ENCODE results near the gene MYEF2. TPM values are rescaled to one million over a fixed set of nuclear protein-coding genes. Genes with fewer than 3 reads are reported as not detected.

MYEF2 gene
- total RNA-seq, 2 donors from 2014 or later, result 8.9 to 16.4 TPM

GRCh38 chr15:48177383-48177765 lies 721 bp downstream of the MYEF2 start:
- H3K27ac Mint-ChIP-seq, result peak overlapping the region; percentile 70 to 77
- DNase-seq (ENCODE audit: low spot score), result no peak

GRCh38 chr15:48176957-48177356 lies 1.1 kb downstream of the MYEF2 start:
- peak overlapping the region; percentile 91 for H3K4me3 Mint-ChIP-seq
- ATAC-seq (no peak), DNase-seq (ENCODE audit: low spot score) (no peak)
- no peaks in the 10 kb centered on the region for H3K9me3 Mint-ChIP-seq
- peaks cover 11 to 12% of the 10 kb centered on the region in 2 donors for H3K27me3 Mint-ChIP-seq
- peak overlapping the region; percentile 70 to 77 for H3K27ac Mint-ChIP-seq
- peaks cover 9 to 10% of the 10 kb centered on the region in 2 donors for H3K4me1 Mint-ChIP-seq (ENCODE audit: low read depth in 2 of 2)
- H3K36me3 Mint-ChIP-seq, result no peaks in the 10 kb centered on the region

More at GRCh38 chr15:48177383-48177765, 721 bp downstream of the MYEF2 start:
- Mint-ChIP-seq H3K4me3 (peak overlapping the region; percentile 91), H3K9me3 (no peaks in the 10 kb centered on the region), H3K36me3 (no peaks in the 10 kb centered on the region), H3K4me1 (ENCODE audit: low read depth in 2 of 2) (peaks cover 9 to 10% of the 10 kb centered on the region in 2 donors), H3K27me3 (peaks cover 14 to 16% of the 10 kb centered on the region in 2 donors)
- peak; percentile 67 to 76 for ATAC-seq

- H3K36me3 Mint-ChIP-seq, result no peaks in the 10 kb centered on the region
- no peak for ATAC-seq
- no peak overlapping the region for H3K4me3 Mint-ChIP-seq
- H3K4me1 Mint-ChIP-seq (ENCODE audit: low read depth in 2 of 2), result peaks cover 9 to 10% of the 10 kb centered on the region in 2 donors
- no peaks in the 10 kb centered on the region for H3K9me3 Mint-ChIP-seq
- no peak overlapping the region for H3K27ac Mint-ChIP-seq
- H3K27me3 Mint-ChIP-seq, result peaks cover 8 to 10% of the 10 kb centered on the region in 2 donors
- no peak for DNase-seq (ENCODE audit: low spot score)
These were observed 2.0 kb downstream of the MYEF2 start for GRCh38 chr15:48176112-48176511.

- ATAC-seq (no peak), DNase-seq (ENCODE audit: low spot score) (no peak)
- Mint-ChIP-seq H3K27me3 (peaks cover 8% of the 10 kb centered on the region in 2 donors), H3K27ac (no peak overlapping the region), H3K36me3 (no peaks in the 10 kb centered on the region), H3K4me3 (no peak overlapping the region), H3K4me1 (ENCODE audit: low read depth in 2 of 2) (peaks cover 9 to 10% of the 10 kb centered on the region in 2 donors), H3K9me3 (no peaks in the 10 kb centered on the region)
These were observed 3.0 kb downstream of the MYEF2 start for GRCh38 chr15:48175126-48175525.

GRCh38 chr15:48170981-48171380 lies 7.1 kb downstream of the MYEF2 start:
- Mint-ChIP-seq H3K27ac (no peak overlapping the region), H3K36me3 (no peaks in the 10 kb centered on the region), H3K4me1 (ENCODE audit: low read depth in 2 of 2) (no peaks in the 10 kb centered on the region), H3K4me3 (no peak overlapping the region), H3K27me3 (no peaks in the 10 kb centered on the region), H3K9me3 (no peaks in the 10 kb centered on the region)
- DNase-seq (ENCODE audit: low spot score) (no peak), ATAC-seq (no peak)

GRCh38 chr15:48168616-48169015 lies 9.5 kb downstream of the MYEF2 start:
- Mint-ChIP-seq H3K27ac (no peak overlapping the region), H3K27me3 (no peaks in the 10 kb centered on the region), H3K4me1 (ENCODE audit: low read depth in 2 of 2) (no peaks in the 10 kb centered on the region), H3K4me3 (no peak overlapping the region), H3K36me3 (no peaks in the 10 kb centered on the region), H3K9me3 (no peaks in the 10 kb centered on the region)
- ATAC-seq (no peak), DNase-seq (ENCODE audit: low spot score) (no peak)

GRCh38 chr15:48153526-48153925 lies 24.6 kb downstream of the MYEF2 start:
- Mint-ChIP-seq H3K9me3 (no peaks in the 10 kb centered on the region), H3K27ac (no peak overlapping the region), H3K4me1 (ENCODE audit: low read depth in 2 of 2) (no peaks in the 10 kb centered on the region), H3K4me3 (no peak overlapping the region), H3K27me3 (no peaks in the 10 kb centered on the region), H3K36me3 (peaks cover 7% of the 10 kb centered on the region)
- DNase-seq (ENCODE audit: low spot score) (no peak), ATAC-seq (no peak)

- Mint-ChIP-seq H3K27me3 (no peaks in the 10 kb centered on the region), H3K9me3 (no peaks in the 10 kb centered on the region), H3K27ac (no peak overlapping the region), H3K4me1 (ENCODE audit: low read depth in 2 of 2) (no peaks in the 10 kb centered on the region), H3K4me3 (no peak overlapping the region), H3K36me3 (peaks cover 7% of the 10 kb centered on the region)
- DNase-seq (ENCODE audit: low spot score) (no peak), ATAC-seq (no peak)
These were observed 28.2 kb downstream of the MYEF2 start for GRCh38 chr15:48149858-48150257.

GRCh38 chr15:48147358-48147757 lies 30.7 kb downstream of the MYEF2 start:
- ATAC-seq (no peak), DNase-seq (ENCODE audit: low spot score) (no peak)
- Mint-ChIP-seq H3K4me1 (ENCODE audit: low read depth in 2 of 2) (no peaks in the 10 kb centered on the region), H3K27ac (no peak overlapping the region), H3K9me3 (no peaks in the 10 kb centered on the region), H3K36me3 (peaks cover 7% of the 10 kb centered on the region), H3K27me3 (no peaks in the 10 kb centered on the region), H3K4me3 (no peak overlapping the region)

- Mint-ChIP-seq H3K4me1 (ENCODE audit: low read depth in 2 of 2) (no peaks in the 10 kb centered on the region), H3K27me3 (no peaks in the 10 kb centered on the region), H3K4me3 (no peak overlapping the region), H3K36me3 (no peaks in the 10 kb centered on the region), H3K9me3 (no peaks in the 10 kb centered on the region), H3K27ac (no peak overlapping the region)
- DNase-seq (ENCODE audit: low spot score) (no peak), ATAC-seq (no peak)
These were observed 32.2 kb downstream of the MYEF2 start for GRCh38 chr15:48145923-48146322.

- H3K36me3 Mint-ChIP-seq, result no peaks in the 10 kb centered on the region
- no peak for ATAC-seq
- H3K4me1 Mint-ChIP-seq (ENCODE audit: low read depth in 2 of 2), result no peaks in the 10 kb centered on the region
- no peak overlapping the region for H3K4me3 Mint-ChIP-seq
- H3K27me3 Mint-ChIP-seq, result no peaks in the 10 kb centered on the region
- no peak overlapping the region for H3K27ac Mint-ChIP-seq
- H3K9me3 Mint-ChIP-seq, result no peaks in the 10 kb centered on the region
- DNase-seq (ENCODE audit: low spot score), result no peak
These were observed 33.2 kb downstream of the MYEF2 start for GRCh38 chr15:48144889-48145288.

- ATAC-seq, result no peak
- Mint-ChIP-seq H3K27ac (no peak overlapping the region), H3K9me3 (no peaks in the 10 kb centered on the region), H3K27me3 (no peaks in the 10 kb centered on the region), H3K4me3 (no peak overlapping the region), H3K4me1 (ENCODE audit: low read depth in 2 of 2) (no peaks in the 10 kb centered on the region), H3K36me3 (no peaks in the 10 kb centered on the region)
- no peak for DNase-seq (ENCODE audit: low spot score)
These were observed 34.2 kb downstream of the MYEF2 start for GRCh38 chr15:48143856-48144255.

- DNase-seq (ENCODE audit: low spot score) (no peak), ATAC-seq (no peak)
- H3K36me3 Mint-ChIP-seq, result no peaks in the 10 kb centered on the region
- no peak overlapping the region for H3K27ac Mint-ChIP-seq
- no peaks in the 10 kb centered on the region for H3K4me1 Mint-ChIP-seq (ENCODE audit: low read depth in 2 of 2)
- H3K4me3 Mint-ChIP-seq, result no peak overlapping the region
- H3K9me3 Mint-ChIP-seq, result peaks cover 2% of the 10 kb centered on the region
- peaks cover 0 to 4% of the 10 kb centered on the region in 2 donors for H3K27me3 Mint-ChIP-seq
These were observed 45.2 kb downstream of the MYEF2 start for GRCh38 chr15:48132874-48133273.

- no peak overlapping the region for H3K4me3 Mint-ChIP-seq
- no peak overlapping the region for H3K27ac Mint-ChIP-seq
- peaks cover 2% of the 10 kb centered on the region for H3K9me3 Mint-ChIP-seq
- no peaks in the 10 kb centered on the region for H3K4me1 Mint-ChIP-seq (ENCODE audit: low read depth in 2 of 2)
- no peak for DNase-seq (ENCODE audit: low spot score)
- H3K36me3 Mint-ChIP-seq, result no peaks in the 10 kb centered on the region
- H3K27me3 Mint-ChIP-seq, result peaks cover 2 to 6% of the 10 kb centered on the region in 2 donors
- no peak for ATAC-seq
These were observed 46.8 kb downstream of the MYEF2 start for GRCh38 chr15:48131324-48131723.

- Mint-ChIP-seq H3K27ac (no peak overlapping the region), H3K4me1 (ENCODE audit: low read depth in 2 of 2) (no peaks in the 10 kb centered on the region), H3K4me3 (no peak overlapping the region), H3K27me3 (peaks cover 6 to 10% of the 10 kb centered on the region in 2 donors), H3K36me3 (no peaks in the 10 kb centered on the region), H3K9me3 (peaks cover 2% of the 10 kb centered on the region)
- DNase-seq (ENCODE audit: low spot score), result no peak
- ATAC-seq, result no peak
These were observed 51.3 kb downstream of the MYEF2 start for GRCh38 chr15:48126667-48127355.

All from natural killer cell treated with Interleukin-12 subunit alpha and Interleukin-12 subunit beta and Interleukin-15 and Interleukin-18, amount 100 ng/mL, for 72 hours (primary cell).